GM19238 (cell line): ENCODE measurements around the gene PSMB7.

Source experiments
- DNase-seq: peaks from one replicate; pipeline ENCODE4 v3.0.0; 2011; ENCODE audit warnings: low spot score; ENCODE audit not compliant: insufficient read length

PSMB7 gene

GRCh38 chr9:124329206-124329792 is 85.9 kb downstream of the PSMB7 start:
- no peak for DNase-seq

GRCh38 chr9:124328285-124328684 is 87.0 kb downstream of the PSMB7 start:
- no peak for DNase-seq

GRCh38 chr9:124327491-124327890 is 87.8 kb downstream of the PSMB7 start:
- DNase-seq: no peak

GRCh38 chr9:124326378-124326777 is 88.9 kb downstream of the PSMB7 start:
- no peak for DNase-seq

- DNase-seq: no peak
Observed at GRCh38 chr9:124325816-124326215, 89.4 kb downstream of the PSMB7 start.

- DNase-seq: no peak
Observed at GRCh38 chr9:124323904-124324303, 91.3 kb downstream of the PSMB7 start.

- DNase-seq: no peak
Observed at GRCh38 chr9:124322618-124323432, 92.4 kb downstream of the PSMB7 start.

GRCh38 chr9:124321935-124322334 is 93.3 kb downstream of the PSMB7 start:
- no peak for DNase-seq

- DNase-seq: no peak
Observed at GRCh38 chr9:124321416-124321815, 93.8 kb downstream of the PSMB7 start.

- peak; percentile 72 for DNase-seq
Observed at GRCh38 chr9:124320062-124320973, 94.9 kb downstream of the PSMB7 start.

GRCh38 chr9:124315882-124316281 is 99.4 kb downstream of the PSMB7 start:
- no peak for DNase-seq

- no peak for DNase-seq
Observed at GRCh38 chr9:124313940-124314339, 101.3 kb downstream of the PSMB7 start.

- no peak for DNase-seq
Observed at GRCh38 chr9:124312290-124313265, 102.7 kb downstream of the PSMB7 start.

GRCh38 chr9:124311283-124311682 is 104.0 kb downstream of the PSMB7 start:
- no peak for DNase-seq

GRCh38 chr9:124309667-124310084 is 105.6 kb downstream of the PSMB7 start:
- DNase-seq: no peak

- no peak for DNase-seq
Observed at GRCh38 chr9:124308606-124309491, 106.4 kb downstream of the PSMB7 start.

GRCh38 chr9:124307379-124308030 is 107.7 kb downstream of the PSMB7 start:
- no peak for DNase-seq

GRCh38 chr9:124306098-124306735 is 109.0 kb downstream of the PSMB7 start:
- DNase-seq: no peak

- DNase-seq: no peak
Observed at GRCh38 chr9:124304285-124304684, 111.0 kb downstream of the PSMB7 start.
